Activated CD4-positive, alpha-beta T cell treated with anti-CD3 and anti-CD28 coated beads for 1 hour (primary cell): ENCODE results near the gene TFDP1.

Source experiments
- DNase-seq: peaks from one replicate; pipeline ENCODE4 v3.0.0-alpha.2; 2020

The TFDP1 gene

GRCh38 chr13:113599391-113599790 is 14.8 kb downstream of the TFDP1 start:
- DNase-seq: no peak

- DNase-seq: no peak
These were observed 16.9 kb downstream of the TFDP1 start for GRCh38 chr13:113601166-113602070.

DNA sequence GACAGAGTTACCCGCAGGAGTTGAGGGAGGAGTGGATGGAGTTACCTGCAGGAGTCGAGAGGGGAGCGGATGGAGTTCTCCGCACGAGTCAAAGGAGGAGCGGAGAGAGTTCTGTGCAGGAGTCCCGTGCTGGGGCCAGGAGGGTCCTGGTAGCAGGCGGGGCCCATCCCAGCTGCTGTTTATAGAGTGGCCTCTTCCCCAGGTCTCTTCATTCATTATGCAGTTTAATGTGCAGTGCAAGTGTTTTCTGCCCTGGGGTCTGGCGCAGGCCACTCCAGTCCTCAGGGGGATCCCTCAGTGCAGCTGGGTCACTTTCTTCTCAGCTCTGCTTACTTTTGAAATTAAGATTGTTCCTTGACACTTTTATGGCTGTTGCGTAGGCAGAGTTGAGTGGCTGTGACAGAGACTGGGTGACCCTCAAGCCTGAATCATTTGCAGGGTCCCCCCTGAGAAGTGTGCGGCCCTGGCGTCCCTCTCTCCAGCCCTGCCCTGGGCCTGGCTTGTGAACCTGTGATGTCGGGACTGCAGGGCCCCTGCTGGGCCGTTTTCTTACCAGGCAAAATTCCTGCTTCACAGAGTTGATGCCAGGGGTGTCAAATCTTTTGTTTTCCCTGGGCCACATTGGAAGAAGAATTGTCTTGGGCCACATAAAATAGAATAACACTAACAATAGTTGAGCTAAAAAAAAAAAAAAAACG is 17.9 kb downstream of the TFDP1 start:
- DNase-seq: no peak

DNA sequence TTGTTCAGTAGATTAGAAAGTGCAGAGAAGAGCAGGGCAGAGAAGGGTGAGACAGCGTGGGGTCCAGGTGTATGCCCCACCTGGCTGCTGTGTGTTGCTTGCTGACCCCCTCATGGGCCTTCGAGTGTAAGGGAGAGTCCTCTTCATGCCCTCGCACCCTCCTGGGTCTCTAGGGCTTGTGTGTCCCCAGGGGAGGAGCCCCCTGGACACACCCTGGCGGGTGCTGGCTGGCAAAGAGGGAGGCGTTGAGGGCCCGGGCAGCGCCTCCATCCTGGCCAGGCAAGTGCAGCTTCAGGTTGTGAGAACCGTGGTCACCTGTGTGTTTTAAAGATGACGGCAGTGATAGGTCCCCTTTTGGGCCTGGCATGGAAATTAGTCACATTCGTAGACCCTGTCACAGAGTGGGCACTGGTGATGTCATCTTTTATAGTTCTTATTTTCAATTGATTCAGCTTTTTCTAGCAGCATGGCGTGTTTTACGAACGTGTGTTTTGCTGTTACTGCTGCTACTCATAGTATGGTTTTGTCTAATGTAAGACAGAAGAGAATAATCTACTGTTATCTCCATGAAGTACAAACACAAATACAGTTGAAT is 18.7 kb downstream of the TFDP1 start:
- DNase-seq: no peak

DNA sequence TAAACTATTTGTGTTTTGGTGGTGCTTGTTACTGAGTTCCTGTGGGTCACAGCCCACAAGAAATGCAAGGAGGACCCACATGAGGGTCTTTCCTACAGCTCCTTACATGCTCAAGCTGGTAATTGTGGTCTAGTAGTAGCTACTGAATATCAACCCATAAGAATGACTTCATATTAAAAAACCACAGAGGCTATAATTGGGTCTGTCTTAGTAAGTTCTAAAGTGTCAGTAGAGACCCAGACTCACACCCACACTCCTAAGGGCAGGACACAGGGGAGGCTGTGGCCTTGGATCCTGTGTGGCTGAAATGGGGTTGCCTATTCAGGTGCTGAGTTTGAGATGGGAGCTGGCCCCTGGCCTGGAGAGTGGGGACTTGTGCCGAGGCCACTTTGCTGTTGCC is 19.6 kb downstream of the TFDP1 start:
- no peak for DNase-seq

DNA sequence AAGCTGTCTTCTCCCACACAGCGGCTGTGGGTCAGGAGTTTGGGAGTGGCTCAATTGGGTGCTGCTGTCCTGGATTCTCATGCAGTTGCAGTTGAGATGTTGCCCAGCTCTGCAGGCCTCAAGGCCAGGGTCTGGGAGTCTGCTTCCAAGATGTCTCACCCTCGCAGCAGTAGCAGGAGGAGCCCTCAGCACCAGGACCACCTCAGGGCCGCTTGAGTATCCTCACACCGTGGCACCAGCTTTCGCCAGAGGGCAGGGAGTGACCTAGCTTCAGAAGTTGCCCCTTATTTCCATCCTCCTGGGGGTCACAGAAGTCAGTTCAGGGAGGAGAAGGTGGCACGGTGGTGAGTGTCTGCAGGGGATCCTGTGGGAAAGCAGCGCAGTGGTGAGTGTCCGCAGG is 20.9 kb downstream of the TFDP1 start:
- no peak for DNase-seq

- no peak for DNase-seq
These were observed 21.4 kb downstream of the TFDP1 start for GRCh38 chr13:113605866-113606438.

- no peak for DNase-seq
These were observed 22.7 kb downstream of the TFDP1 start for GRCh38 chr13:113607056-113607888.

DNA sequence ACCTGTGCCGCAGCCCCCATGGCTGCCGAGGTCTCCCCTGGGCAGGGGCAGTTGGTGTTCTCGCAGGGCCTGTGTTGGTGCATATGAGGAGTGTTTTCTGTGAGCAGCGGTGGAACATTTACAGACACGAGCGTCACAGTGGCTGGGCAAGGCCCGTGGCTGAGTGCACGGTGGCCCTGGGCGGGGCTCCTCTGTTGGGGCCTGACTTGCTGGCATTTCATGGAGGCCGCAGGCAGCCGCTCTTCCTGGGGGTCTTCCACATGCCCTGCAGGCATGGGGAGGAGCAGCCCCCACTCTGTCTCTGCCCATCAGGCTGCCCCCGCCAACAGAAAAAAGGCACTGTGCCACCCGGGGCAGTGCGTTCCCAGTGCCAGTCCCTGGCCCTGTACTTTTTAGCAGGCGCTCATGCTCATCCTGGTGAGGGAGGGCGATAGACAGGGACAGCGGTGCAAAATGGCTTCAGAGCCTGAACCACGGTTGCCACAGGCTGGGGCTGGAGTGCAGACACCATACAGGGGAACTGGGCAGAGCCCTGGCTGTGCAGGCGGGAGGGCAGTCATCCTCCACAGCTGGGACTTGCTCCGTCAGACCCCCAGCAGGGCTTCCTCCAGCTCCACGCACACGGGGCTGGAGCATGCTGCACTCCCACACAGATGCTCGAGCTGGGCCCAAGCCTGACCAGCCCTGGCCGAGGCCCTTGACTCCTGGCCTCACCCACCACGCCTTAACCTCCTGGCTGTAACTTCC is 23.5 kb downstream of the TFDP1 start:
- no peak for DNase-seq

GRCh38 chr13:113608967-113609533 is 24.5 kb downstream of the TFDP1 start:
- DNase-seq: no peak

- no peak for DNase-seq
These were observed 25.1 kb downstream of the TFDP1 start for GRCh38 chr13:113609616-113610015.

DNA sequence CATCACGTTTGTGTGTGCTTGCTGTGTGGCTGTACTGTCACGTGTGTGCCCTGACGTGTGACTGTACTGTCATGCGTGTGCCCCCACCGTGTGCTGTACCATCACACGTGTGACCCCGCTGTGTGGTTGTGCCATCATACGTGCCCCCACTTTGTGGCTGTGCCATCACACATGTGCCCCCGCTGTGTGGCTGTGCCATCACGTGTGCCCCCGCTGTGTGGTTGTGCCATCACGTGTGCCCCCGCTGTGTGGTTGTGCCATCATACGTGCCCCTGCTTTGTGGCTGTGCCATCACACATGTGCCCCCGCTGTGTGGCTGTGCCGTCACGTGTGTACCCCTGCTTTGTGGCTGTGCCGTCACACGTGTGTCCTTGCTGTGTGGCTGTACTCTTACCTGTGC is 25.7 kb downstream of the TFDP1 start:
- DNase-seq: no peak

DNA sequence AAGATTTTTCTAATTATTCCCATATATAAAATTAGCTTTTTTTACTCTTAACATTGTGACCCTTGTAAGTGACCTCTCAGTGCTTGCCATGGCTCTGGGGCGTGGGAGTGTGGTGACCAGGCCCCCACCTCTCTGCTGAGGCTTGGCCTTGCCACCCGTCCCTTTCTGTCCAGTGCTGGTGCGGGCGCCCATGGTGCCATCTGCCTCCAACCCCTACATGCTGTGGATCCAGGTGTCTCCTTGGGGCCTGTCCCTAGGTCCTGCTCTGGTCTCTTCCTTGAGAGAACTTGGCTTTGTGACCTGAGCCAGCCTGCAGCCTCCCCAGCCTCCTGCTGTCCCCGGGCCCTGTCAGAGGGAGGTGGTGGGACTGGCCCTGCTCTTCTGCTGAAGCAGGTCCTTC is 27.4 kb downstream of the TFDP1 start:
- no peak for DNase-seq

- DNase-seq: no peak
These were observed 28.1 kb downstream of the TFDP1 start for GRCh38 chr13:113612607-113613006.

DNA sequence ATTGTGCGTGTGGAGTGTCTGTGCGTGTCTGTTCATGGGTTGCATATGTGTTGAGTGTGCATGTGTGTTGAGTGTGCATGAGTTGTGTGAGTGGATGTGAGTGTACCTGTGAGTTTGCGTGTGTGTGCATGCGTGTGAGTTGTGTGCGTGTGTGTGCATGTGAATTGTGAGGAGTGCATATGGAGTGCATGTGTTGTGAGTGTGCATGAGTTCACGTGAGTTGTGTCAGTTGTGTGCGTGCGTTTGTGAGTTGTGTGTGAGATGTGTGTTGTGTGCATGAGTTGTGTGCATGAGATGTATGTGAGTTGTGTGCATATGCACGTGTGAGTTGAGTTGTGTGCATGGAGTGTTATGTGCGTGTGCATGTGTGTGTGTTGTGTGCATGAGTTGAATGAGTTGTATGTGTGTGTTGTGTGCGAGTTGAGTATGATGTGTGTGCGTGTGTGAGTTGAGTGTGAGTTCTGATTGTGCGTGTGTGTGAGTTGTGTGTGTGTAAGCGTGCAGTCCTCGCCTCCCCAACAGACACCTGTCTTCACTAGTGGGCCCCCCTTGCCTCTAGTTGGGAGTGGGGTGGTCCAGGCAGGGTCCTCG is 29.3 kb downstream of the TFDP1 start:
- DNase-seq: no peak

DNA sequence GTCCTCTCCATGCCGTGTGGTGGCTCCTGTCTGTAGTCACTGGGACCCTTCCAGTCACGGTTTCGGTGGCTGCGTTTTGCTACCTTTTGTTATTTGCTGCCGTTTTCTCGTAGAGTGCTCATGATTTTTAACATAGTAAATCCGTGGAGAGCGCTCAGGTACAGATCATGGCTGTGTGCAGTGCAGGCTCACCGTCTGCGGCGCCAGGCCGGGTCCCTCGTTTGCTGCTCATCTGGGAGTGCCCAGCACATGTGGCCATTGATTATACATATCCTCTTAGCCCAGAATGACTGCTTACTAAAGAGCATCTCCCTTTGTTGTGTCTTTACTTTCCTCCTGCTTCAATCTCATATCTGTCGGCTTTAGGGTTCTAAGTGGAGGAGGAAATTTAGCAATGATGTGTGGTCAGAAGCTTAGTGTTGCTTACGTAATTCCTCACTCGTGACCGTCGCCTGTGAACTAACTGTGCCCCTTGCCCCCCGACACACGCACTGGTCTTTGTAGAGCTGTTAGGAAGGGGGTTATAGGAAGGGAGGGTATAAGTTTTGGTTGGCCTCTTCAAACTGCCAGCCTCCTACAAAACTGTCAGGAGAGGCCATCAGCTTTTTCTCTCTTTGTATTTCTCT is 31.8 kb downstream of the TFDP1 start:
- no peak for DNase-seq

DNA sequence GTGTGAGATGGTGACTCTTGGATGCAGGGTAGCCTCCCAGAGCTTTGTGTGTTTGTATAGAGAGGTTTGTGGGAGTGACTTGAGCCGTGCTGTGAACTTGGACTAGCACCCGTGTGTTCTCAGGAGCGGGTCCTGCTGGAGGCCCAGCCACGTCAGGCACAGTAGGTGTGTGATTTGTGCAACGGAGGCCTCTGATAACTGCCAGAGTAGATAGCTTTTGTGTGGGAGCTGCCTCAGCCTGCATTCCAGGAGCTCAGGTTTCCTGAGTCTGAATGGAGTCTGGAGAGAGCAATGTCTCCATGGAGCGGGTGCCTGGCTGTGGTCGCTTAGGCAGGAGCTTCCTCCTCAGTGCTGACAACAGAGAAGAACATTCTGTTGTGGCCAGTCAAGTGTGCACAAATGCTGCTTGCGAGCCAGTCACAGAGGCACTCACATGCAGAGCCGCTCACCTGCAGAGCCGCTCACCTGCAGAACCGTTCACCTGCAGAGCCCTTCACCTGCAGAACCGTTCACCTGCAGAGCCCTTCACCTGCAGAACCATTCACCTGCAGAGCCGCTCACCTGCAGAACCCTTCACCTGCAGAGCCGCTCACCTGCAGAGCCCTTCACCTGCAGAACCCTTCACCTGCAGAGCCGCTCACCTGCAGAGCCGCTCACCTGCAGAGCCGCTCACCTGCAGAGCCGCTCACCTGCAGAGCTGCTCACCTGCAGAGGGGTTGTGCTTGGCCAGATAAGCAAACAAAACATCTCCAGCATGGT is 32.6 kb downstream of the TFDP1 start:
- no peak for DNase-seq

GRCh38 chr13:113617961-113618360 is 33.4 kb downstream of the TFDP1 start:
- DNase-seq: no peak

GRCh38 chr13:113618455-113618854 is 33.9 kb downstream of the TFDP1 start:
- no peak for DNase-seq
